Keratinocyte (primary cell): ENCODE results near the gene BATF. TPM values are rescaled to one million over a fixed set of nuclear protein-coding genes. Genes with fewer than 3 reads are reported as not detected.

Source experiments
- DNase-seq: peaks from one replicate; pipeline ENCODE4 v3.0.0-alpha.2; 2011; ENCODE audit warnings: low read depth, missing footprints, low spot score
- FAIRE-seq: peaks from 2 replicates; lab custom pipeline; 2011; peaks lifted over from hg19 to GRCh38; lab: Jason Lieb, UNC
- H2AFZ ChIP-seq: 2 replicates; pipeline ENCODE4 v1.6.0; 2012; ENCODE audit warnings: low read length, control low read depth, inconsistent platforms; ENCODE audit not compliant: control insufficient read depth
- H3K27ac ChIP-seq: 2 replicates; pipeline ENCODE4 v1.5.1; 2011; ENCODE audit warnings: low read length; ENCODE audit not compliant: control insufficient read depth, insufficient read depth
- H3K27me3 ChIP-seq: 3 replicates; pipeline ENCODE4 v1.6.0; 2011; ENCODE audit warnings: low read length; ENCODE audit not compliant: control insufficient read depth, insufficient read depth; ENCODE audit errors: extremely low read depth
- H3K36me3 ChIP-seq, 2 experiments: 2 replicates in 1 of 2; 3 replicates in 1 of 2; pipeline ENCODE4 v1.5.1; 2011; ENCODE audit warnings: low read length in 2 of 2, mild to moderate bottlenecking in 1 of 2; ENCODE audit not compliant: control insufficient read depth in 2 of 2, insufficient read depth in 2 of 2; ENCODE audit errors: extremely low read depth in 1 of 2
- H3K4me1 ChIP-seq: 3 replicates; pipeline ENCODE4 v1.5.1; 2011; ENCODE audit warnings: low read length; ENCODE audit not compliant: control insufficient read depth, insufficient read depth; ENCODE audit errors: extremely low read depth
- H3K4me2 ChIP-seq: 3 replicates; pipeline ENCODE4 v1.6.0; 2011; ENCODE audit warnings: low read depth, low read length; ENCODE audit not compliant: control insufficient read depth, insufficient read depth; ENCODE audit errors: extremely low read depth
- H3K4me3 ChIP-seq, 3 experiments: fragments of 200-600 bp in 1 of 3; sonication (generic) in 1 of 3; 2 replicates in 2 of 3; 3 replicates in 1 of 3; pipeline ENCODE4 v1.5.1; 2011 to 2016; ENCODE audit warnings: low read length in 3 of 3, mild to moderate bottlenecking in 3 of 3, control low read depth in 2 of 3, inconsistent platforms in 1 of 3, low read depth in 1 of 3, mixed read lengths in 1 of 3, mixed run types in 1 of 3, moderate library complexity in 1 of 3; ENCODE audit not compliant: control insufficient read depth in 2 of 3, insufficient read depth in 2 of 3; ENCODE audit errors: extremely low read depth in 1 of 3
- H3K79me2 ChIP-seq: 2 replicates; pipeline ENCODE4 v1.6.0; 2012; ENCODE audit warnings: low read length; ENCODE audit not compliant: control insufficient read depth, insufficient read depth
- H3K9ac ChIP-seq: 3 replicates; pipeline ENCODE4 v1.6.0; 2011; ENCODE audit warnings: low read length; ENCODE audit not compliant: control insufficient read depth, insufficient read depth; ENCODE audit errors: extremely low read depth
- H3K9me1 ChIP-seq: 3 replicates; pipeline ENCODE4 v1.6.0; 2011; ENCODE audit warnings: low read length; ENCODE audit not compliant: control insufficient read depth, insufficient read depth; ENCODE audit errors: extremely low read depth
- H3K9me3 ChIP-seq: 2 replicates; pipeline ENCODE4 v1.5.1; 2012; ENCODE audit warnings: low read depth, low read length; ENCODE audit not compliant: control insufficient read depth
- H4K20me1 ChIP-seq: 3 replicates; pipeline ENCODE4 v1.6.0; 2011; ENCODE audit warnings: low read length; ENCODE audit not compliant: control insufficient read depth, insufficient read depth; ENCODE audit errors: extremely low read depth
- CTCF ChIP-seq, 3 experiments: IDR thresholded peaks in 1 of 3; conservative IDR thresholded peaks in 1 of 3; optimal IDR thresholded peaks in 1 of 3; 2 replicates in 2 of 3; 3 replicates in 1 of 3; pipeline versions ENCODE3 to v1.5.1; 2011; ENCODE audit warnings: low read length in 3 of 3, mild to moderate bottlenecking in 3 of 3, moderate library complexity in 2 of 3, control low read depth in 1 of 3, inconsistent platforms in 1 of 3; ENCODE audit not compliant: insufficient read depth in 2 of 3; ENCODE audit errors: extremely low read depth in 1 of 3
- EZH2 ChIP-seq: IDR thresholded peaks from one replicate; pipeline ENCODE4 v1.6.1; 2012; ENCODE audit warnings: inconsistent platforms, mild to moderate bottlenecking, low read length, moderate library complexity
- dilution Hi-C: fragments of 300-500 bp; cut with MboI; formaldehyde crosslinking; loops from one replicate; pipeline ENCODE4 v1.7.0; 2020; ENCODE audit warnings: low sequenced_read_pairs; ENCODE audit not compliant: extremely low pct_ligation_motif_present
- polyA plus RNA-seq, 5 experiments: library from polyadenylated mRNA; depleted of rRNA in 3 of 5; stranded (reverse) in 3 of 5; stranded (forward) in 1 of 5; unstranded in 1 of 5; fragments of >200 nt; gene quantifications; 1 replicate in 1 of 5; 2 replicates in 3 of 5; 3 replicates in 1 of 5; pipeline versions ENCODE4 v1.2.1 to v1.2.3, GENCODE V29; 2011 to 2012; ENCODE audit warnings: missing spikeins in 2 of 5, low read depth in 1 of 5, low replicate concordance in 1 of 5

The BATF gene
- polyA plus RNA-seq, 1 donor (not counting 4 experiments of a cell fraction or from before 2014, with no cell fraction given), result not detected

- no peaks in the 10 kb centered on the region for H3K79me2 ChIP-seq
- H3K4me1 ChIP-seq, result no peaks in the 10 kb centered on the region
- no peak for DNase-seq
- no peaks in the 10 kb centered on the region for H4K20me1 ChIP-seq
- TF ChIP-seq CTCF (optimal IDR thresholded peaks at IDR 0.05 in 1 of 3, IDR thresholded peaks at IDR 0.05 in 1 of 3, conservative IDR thresholded peaks at IDR 0.05 in 1 of 3; ENCODE audit: extremely low read depth in 1 of 3, insufficient read depth in 2 of 3, low read length in 3 of 3) (no peak), EZH2 (no peak)
- dilution Hi-C loops, result no loop called here
- H3K4me3 ChIP-seq, result no peak overlapping the region
- FAIRE-seq, result no peak
- no peak overlapping the region for H3K4me2 ChIP-seq
- H3K9me1 ChIP-seq, result no peaks in the 10 kb centered on the region
- no peak overlapping the region for H2AFZ ChIP-seq
- no peak overlapping the region for H3K9ac ChIP-seq
- no peak overlapping the region for H3K27ac ChIP-seq
- H3K27me3 ChIP-seq, result peaks cover 11% of the 10 kb centered on the region
- H3K9me3 ChIP-seq, result no peaks in the 10 kb centered on the region
- no peaks in the 10 kb centered on the region for H3K36me3 ChIP-seq
These were observed 23.6 kb downstream of the BATF start for GRCh38 chr14:75545907-75546306.

- H4K20me1 ChIP-seq, result no peaks in the 10 kb centered on the region
- DNase-seq (no peak), FAIRE-seq (no peak)
- H3K9ac ChIP-seq, result no peak overlapping the region
- H3K4me1 ChIP-seq, result no peaks in the 10 kb centered on the region
- H3K4me2 ChIP-seq, result no peak overlapping the region
- H3K9me1 ChIP-seq, result no peaks in the 10 kb centered on the region
- H3K79me2 ChIP-seq, result no peaks in the 10 kb centered on the region
- H3K36me3 ChIP-seq, result no peaks in the 10 kb centered on the region
- TF ChIP-seq EZH2, result no peak
- TF ChIP-seq CTCF (optimal IDR thresholded peaks at IDR 0.05 in 1 of 3, IDR thresholded peaks at IDR 0.05 in 1 of 3, conservative IDR thresholded peaks at IDR 0.05 in 1 of 3; ENCODE audit: extremely low read depth in 1 of 3, insufficient read depth in 2 of 3, low read length in 3 of 3), result no peak
- H3K9me3 ChIP-seq, result no peaks in the 10 kb centered on the region
- dilution Hi-C loops, result no loop called here
- peaks cover 5% of the 10 kb centered on the region for H3K27me3 ChIP-seq
- no peak overlapping the region for H3K27ac ChIP-seq
- H2AFZ ChIP-seq, result no peak overlapping the region
- no peak overlapping the region for H3K4me3 ChIP-seq
These were observed 25.4 kb downstream of the BATF start for GRCh38 chr14:75547552-75548250.
